BE2C (cell line): ENCODE measurements around the gene ALOX15B.
A peak's percentile ranks its signal among the peaks of the same experiment; 100 is the strongest.

ENCODE experiments used
- DNase-seq: peaks from one replicate; pipeline ENCODE4 v3.0.0-alpha.2; 2020
- H3K27me3 ChIP-seq: fragments of 250-450 bp; sonication (Bioruptor Pico); 2 replicates; pipeline ENCODE4 v1.5.1; 2020; ENCODE audit warnings: mild to moderate bottlenecking
- H3K36me3 ChIP-seq: fragments of 250-450 bp; sonication (Bioruptor Pico); 2 replicates; pipeline ENCODE4 v1.5.1; 2020; ENCODE audit warnings: mild to moderate bottlenecking
- H3K4me1 ChIP-seq: fragments of 250-450 bp; sonication (Bioruptor Pico); 2 replicates; pipeline ENCODE4 v1.5.1; 2020
- H3K4me3 ChIP-seq: 2 replicates; pipeline ENCODE4 v1.5.1; 2011; ENCODE audit warnings: low read depth, low read length
- H3K9me3 ChIP-seq: fragments of 250-450 bp; sonication (Bioruptor Pico); 2 replicates; pipeline ENCODE4 v1.5.1; 2020
- CTCF ChIP-seq: IDR thresholded peaks from 2 replicates; pipeline ENCODE4 v1.5.1; 2012; ENCODE audit warnings: mild to moderate bottlenecking, low read depth, low read length

The ALOX15B gene

GRCh38 chr17:7995724-7996123 is 43.1 kb upstream of the ALOX15B start:
- Histone ChIP-seq H3K9me3 (no peaks in the 10 kb centered on the region), H3K27me3 (0 out of 2 replicates have a peak, but pooled peaks cover 2% of the 10 kb centered on the region), H3K4me1 (no peaks in the 10 kb centered on the region), H3K36me3 (no peaks in the 10 kb centered on the region), H3K4me3 (no peak overlapping the region)
- no peak for DNase-seq
- no peak for TF ChIP-seq CTCF

- H3K4me1 ChIP-seq: no peaks in the 10 kb centered on the region
- no peaks in the 10 kb centered on the region for H3K9me3 ChIP-seq
- peaks cover 9% of the 10 kb centered on the region for H3K27me3 ChIP-seq
- no peaks in the 10 kb centered on the region for H3K36me3 ChIP-seq
- DNase-seq: no peak
- H3K4me3 ChIP-seq: no peak overlapping the region
- TF ChIP-seq CTCF: peak; percentile 26
Measured at GRCh38 chr17:7997186-7997585, 41.7 kb upstream of the ALOX15B start.

- no peak for TF ChIP-seq CTCF
- no peak for DNase-seq
- Histone ChIP-seq H3K9me3 (no peaks in the 10 kb centered on the region), H3K4me3 (no peak within 1 kb of the TSS), H3K36me3 (no peaks in the 10 kb centered on the region), H3K27me3 (peaks cover 26% of the 10 kb centered on the region), H3K4me1 (no peaks in the 10 kb centered on the region)
Measured at GRCh38 chr17:8001976-8002720, 36.7 kb upstream of the ALOX15B start, which contains the start of gene GUCY2D. Gene GUCY2D (plus strand): TSS chr17:8002615. CDS start chr17:8003048, 433 bp downstream.

- H3K36me3 ChIP-seq: no peaks in the 10 kb centered on the region
- TF ChIP-seq CTCF: no peak
- H3K4me1 ChIP-seq: no peaks in the 10 kb centered on the region
- DNase-seq: no peak
- H3K27me3 ChIP-seq: peaks cover 26% of the 10 kb centered on the region
- H3K9me3 ChIP-seq: no peaks in the 10 kb centered on the region
- H3K4me3 ChIP-seq: no peak overlapping the region
Measured at GRCh38 chr17:8002721-8003593, 35.9 kb upstream of the ALOX15B start.

GRCh38 chr17:8003594-8004181 is 35.2 kb upstream of the ALOX15B start:
- Histone ChIP-seq H3K36me3 (no peaks in the 10 kb centered on the region), H3K4me1 (no peaks in the 10 kb centered on the region), H3K27me3 (peaks cover 26% of the 10 kb centered on the region), H3K9me3 (no peaks in the 10 kb centered on the region), H3K4me3 (no peak overlapping the region)
- no peak for DNase-seq
- no peak for TF ChIP-seq CTCF
